ENCODE data around the gene KRT80.
A peak's percentile ranks its signal among the peaks of the same experiment; 100 is the strongest.
"Not testable (repeated sequence)": the region's sequence is repeated elsewhere in the genome, so short reads cannot be mapped to it uniquely, and the experiment has no call there.

The KRT80 gene

DNA sequence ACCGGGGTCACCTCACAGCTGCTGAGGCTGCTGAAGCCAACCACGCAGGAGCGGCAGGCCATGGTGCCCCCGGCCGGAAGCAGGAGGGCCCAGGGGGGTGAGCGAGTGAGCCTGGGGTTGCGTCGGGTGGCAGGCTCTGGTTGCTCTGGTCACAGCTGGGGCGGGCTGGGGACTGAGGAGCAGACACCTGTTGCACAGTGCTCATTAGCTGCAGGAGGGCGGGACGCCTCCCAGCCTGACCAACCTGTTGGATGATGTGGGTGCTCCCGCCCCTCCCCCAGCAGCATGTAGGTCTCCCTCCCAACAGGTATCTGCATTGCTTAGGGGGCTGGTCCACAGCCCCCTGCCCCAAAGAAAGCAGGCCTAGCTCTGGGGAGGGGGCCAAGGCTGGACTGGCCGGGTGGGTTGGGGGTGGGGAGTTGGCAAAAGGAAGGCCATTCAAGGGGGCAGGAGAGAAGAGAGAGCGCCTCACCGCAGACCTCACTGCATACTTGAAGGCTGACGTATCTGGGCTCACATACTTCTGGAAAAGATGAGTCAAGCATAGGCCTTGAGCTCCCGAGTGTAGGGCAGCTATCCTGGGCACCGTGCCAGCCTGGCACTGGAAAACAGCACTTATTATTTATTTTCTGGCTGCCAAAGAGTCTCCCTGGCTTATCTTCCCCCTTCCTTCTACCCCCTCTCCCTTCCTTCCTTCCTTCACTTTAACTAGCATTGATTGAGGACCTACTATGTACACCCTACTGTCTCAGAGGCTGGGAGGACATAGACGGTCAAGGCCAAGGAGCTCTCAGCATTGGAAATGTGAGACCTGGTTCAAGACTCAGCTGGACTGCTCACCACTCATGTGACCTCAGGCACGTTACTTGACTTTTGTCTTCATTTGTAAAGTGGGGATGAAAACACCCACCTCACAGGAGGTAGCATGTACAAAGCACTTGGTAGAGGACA is at the start of gene KRT80:
Gene KRT80 (minus strand): TSS at position 174 of the 951 bp plus-strand sequence. CDS start 112 bp downstream, at position 62.
- DNase-seq = peak; percentile 98

DNA sequence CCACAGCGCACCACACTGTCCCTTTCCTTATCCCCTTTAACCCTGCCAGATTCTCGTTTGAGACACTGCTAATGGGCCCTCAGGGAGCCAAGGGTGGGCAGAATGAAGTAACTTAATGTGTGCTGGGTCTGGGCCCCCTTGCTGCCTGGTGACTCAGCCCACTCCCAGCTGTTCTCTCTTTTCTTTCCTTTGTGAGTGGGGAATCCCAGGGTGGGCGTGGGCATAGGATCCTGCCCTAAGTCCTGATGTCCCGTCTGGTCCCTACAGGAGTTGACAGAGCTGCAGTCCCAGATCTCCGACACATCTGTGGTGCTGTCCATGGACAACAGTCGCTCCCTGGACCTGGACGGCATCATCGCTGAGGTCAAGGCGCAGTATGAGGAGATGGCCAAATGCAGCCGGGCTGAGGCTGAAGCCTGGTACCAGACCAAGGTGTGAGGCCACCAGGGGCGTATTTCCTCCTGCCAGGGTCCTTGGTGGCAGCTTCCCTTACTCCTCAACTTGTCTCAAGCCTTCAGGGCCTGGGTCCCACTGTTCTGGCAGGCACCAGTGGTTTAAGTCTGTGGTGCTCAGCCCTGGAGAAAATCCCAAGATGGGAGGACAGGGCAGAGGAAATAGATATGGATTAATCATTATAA is 49.5 kb upstream of the KRT80 start:
- DNase-seq = no peak

DNA sequence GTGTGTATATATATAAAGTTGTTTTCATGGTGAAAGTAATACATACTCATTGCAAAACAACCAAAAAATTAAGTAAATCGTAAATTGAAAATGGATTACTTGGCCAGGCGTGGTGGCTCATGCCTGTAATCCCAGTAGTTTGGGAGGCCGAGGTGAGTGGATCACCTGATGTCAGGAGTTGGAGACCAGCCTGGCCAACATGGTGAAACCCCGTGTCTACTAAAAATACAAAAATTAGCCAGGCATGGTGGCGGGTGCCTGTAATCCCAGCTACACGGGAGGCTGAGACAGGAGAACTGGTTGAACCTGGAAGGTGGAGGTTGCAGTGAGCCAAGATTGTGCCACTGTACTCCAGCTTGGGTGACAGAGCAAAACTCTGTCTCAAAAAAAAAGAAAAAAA is 48.4 kb upstream of the KRT80 start:
- DNase-seq = not testable (repeated sequence)

DNA sequence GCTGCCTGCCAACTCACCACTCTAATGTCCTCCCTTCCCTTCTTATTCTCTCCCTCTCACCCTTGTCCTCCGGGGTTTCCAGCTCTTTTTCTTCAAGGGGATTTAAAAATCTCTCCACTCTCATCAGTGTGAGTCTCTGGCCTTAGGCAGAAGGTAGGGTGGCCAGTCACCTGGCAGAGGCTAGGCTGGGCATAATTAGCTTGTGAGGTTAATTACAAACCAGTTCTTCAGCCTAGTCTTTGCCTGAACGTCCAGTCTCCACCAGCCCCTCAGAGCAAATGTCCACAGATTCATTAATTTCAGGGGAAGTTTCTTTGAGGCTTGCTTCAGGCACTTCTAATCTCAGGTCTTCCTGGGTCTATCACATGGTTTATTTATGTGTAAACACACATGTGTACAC is 48.0 kb upstream of the KRT80 start:
- DNase-seq = no peak

DNA sequence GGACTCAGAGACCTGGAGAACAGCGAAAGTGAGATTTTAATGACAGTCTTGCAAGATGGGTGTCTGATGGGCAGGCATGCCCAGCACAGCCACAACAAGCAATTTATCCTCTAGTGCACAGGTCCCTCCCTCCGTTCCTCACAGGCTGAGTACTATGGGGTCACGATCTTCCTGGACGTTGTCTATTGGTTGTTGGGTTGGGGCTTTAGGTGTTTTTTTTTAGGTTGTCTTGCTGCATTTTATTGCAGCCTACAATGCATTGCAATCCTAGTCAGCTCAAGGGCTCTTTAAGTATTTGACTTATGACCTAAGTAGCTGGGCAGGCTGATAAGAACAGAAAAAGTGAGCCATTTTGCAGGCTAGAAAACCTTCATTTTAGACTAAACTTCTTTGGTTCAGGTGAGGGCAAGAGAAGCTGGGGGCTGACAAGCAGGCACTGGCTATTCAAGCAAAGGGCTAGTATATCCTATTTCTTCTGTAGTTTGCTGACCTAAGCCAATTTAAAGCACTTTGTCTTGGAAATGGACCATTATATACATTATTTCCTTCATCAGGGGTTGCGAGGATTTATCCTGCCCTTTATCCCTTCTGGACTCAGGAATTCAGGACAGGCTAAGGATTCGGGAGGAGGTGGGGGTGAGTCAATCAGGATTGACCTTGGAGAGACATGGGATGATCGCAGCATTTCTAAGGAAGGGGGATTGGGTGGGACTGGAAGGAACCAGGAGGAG is 47.3 kb upstream of the KRT80 start:
- DNase-seq = no peak

DNA sequence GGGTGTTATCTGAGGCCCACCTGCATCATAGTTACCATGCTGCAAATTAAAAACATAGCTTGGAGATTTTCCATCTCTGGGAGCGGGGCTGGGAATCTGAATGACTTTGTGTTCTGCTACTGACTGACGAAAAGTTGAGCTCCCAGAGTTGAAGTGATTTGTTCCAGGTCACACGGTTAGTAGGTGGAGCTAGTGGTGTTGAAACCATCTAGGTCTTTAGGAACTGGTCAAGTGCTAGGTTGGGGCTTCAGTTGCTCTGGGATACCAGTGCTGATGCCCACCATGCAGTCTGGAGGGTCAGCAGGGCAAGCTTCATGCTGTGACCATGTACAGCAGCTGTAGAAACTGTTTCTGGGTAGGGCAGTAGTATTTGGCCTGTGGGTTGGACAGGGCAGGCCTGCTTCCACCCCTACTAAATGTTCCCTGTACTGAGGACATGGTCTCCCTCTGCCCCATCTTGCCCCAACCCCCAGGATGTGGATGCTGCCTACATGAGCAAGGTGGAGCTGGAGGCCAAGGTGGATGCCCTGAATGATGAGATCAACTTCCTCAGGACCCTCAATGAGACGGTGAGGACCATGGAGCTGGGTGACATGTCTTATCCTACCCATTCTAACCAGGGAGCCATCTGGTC is 46.5 kb upstream of the KRT80 start:
- no peak for DNase-seq

DNA sequence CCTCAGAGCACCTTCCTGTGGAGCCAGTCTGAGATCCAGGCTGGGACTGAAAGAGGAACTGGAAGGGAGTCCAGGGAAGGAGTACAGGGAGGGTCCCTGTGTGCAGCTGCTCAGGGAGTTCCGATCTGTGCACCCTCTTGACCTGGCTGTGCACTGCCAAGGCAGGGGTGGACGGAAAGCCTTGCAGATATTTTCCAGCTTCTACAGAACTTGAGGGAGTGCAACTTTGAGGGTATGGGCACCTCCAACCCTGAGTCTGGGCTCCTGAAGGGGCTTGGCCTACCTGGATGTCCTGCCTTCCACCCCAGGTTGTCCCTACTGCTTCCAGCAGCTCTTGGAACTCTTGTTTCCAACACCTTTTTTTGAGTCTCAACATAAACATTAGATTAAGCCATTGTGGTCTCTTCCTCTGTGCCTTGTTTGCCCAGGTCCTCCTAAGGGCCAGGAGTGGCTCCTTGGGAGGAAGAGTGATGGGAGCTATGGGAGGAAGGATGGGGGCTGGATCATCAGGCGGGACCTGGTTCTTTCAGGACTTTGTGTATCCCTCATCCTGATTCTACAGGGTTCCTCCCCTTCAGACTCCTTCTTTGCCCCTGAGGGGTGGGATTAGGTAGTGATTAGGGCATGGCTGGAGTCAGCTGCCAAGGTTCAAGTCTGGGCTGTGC is 44.7 kb upstream of the KRT80 start:
- DNase-seq = no peak

DNA sequence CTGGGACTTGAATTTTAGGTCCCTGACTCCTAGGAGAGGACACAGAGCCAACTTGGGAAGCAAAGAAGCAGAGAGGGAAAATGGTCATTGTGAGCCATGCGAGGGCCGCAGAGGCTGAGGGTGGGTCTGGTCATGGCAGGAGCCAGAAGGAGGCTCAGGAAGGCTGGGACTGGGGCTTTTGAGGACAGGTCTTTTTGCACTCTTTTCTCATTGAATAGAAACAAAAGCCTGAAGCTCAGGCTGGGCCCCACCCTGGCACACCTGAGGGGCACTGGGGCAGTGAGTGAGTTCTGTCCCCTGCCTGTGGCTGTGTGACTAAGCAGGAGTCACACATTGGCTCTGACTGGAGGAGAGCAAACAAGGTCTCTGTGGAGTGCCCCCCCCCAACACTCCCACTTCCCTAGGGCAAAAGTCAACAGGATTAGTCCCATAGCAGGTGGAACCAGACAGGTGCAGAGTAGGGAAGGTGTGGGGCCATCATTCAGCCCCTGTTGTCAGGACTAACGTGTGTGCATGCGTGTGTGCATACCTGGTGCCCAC is 44.1 kb upstream of the KRT80 start:
- peak; percentile 89 for DNase-seq

DNA sequence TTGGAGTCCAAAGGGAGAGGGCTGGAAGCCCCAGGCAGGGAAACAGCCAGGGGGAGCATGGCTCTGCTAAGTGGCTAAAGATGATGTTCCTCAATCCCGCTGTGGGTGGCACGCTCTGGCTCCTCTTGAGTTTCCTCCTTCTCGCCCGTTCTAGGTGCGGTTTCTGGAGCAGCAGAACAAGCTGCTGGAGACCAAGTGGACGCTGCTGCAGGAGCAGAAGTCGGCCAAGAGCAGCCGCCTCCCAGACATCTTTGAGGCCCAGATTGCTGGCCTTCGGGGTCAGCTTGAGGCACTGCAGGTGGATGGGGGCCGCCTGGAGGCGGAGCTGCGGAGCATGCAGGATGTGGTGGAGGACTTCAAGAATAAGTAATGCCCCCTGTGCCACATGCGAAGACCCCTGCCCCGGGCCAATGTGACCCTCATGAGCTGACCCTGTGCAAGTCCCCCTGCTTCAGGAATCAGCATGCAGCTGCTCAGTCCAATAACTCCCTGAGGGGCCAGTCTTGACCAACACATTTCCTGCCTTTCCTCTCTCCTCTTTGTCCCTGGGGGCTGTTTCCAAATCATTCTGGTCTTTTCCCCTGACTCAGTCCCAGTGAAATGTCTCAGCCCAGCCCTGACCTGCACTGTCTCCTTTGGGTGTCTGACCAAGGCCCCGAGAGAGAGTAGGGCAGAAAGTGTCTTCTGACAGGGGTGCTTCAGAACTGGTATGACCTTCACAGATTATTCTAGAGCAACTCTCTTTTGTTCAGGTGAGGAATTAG is 43.4 kb upstream of the KRT80 start:
- DNase-seq = no peak

DNA sequence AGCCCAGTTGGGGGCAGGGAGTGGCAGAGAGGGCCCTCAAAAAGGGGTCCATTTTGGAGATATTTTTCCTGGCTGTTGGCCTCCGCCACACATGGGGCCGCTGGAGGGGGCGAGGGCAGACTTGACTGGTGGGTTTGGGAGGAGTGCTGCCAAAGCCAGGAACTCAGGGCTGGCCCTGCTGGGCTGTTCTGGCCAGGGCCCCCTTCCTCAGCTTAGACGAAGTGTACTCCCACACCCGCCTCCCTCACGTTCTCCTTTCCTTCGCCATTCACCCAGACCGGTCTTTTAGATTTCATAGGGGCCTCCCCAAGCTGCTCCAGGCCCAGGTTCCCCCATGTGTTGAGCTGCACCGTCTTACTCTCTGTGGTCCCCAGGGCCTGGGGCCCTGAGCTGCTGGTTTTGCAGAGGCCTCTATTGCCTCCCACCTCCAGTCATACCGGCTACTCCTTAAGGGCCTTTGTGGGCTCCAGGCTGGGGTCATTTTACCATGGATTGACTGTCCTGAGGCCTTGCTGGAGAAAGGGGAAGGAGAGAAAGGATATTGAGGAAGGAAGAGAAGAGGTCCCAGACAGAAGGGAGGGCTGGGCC is 42.5 kb upstream of the KRT80 start:
- no peak for DNase-seq

DNA sequence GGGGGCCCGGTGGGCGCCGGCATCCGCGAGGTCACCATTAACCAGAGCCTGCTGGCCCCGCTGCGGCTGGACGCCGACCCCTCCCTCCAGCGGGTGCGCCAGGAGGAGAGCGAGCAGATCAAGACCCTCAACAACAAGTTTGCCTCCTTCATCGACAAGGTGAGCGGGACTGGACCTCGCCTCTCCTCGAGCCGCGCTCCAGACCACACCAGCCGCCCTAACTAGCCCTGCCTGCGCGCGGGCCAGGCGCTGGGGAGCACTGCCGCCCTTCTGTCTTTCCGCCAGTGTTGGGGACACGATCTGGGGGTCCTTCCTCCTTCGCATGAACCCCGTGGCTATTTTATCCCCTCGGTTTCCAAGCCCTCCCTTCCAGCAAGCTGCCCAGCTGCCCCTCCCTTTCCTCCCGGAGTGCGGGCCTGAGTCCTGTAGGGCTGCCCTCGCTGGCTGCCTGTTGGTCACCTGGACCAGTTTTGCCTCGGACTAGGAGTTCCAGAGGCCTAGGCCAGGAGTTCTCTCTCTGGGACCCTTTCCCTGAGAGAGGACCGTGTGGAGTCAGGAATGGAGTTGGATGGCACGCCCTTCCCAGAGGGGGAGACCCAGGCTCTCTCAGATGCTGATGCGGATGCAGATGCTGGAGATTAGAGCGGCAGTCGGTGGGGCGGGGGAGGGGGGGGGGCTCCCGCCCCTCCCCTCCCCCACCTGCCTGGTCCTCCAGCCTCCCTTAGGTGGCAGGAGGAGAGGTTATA is 41.8 kb upstream of the KRT80 start:
- DNase-seq = no peak

DNA sequence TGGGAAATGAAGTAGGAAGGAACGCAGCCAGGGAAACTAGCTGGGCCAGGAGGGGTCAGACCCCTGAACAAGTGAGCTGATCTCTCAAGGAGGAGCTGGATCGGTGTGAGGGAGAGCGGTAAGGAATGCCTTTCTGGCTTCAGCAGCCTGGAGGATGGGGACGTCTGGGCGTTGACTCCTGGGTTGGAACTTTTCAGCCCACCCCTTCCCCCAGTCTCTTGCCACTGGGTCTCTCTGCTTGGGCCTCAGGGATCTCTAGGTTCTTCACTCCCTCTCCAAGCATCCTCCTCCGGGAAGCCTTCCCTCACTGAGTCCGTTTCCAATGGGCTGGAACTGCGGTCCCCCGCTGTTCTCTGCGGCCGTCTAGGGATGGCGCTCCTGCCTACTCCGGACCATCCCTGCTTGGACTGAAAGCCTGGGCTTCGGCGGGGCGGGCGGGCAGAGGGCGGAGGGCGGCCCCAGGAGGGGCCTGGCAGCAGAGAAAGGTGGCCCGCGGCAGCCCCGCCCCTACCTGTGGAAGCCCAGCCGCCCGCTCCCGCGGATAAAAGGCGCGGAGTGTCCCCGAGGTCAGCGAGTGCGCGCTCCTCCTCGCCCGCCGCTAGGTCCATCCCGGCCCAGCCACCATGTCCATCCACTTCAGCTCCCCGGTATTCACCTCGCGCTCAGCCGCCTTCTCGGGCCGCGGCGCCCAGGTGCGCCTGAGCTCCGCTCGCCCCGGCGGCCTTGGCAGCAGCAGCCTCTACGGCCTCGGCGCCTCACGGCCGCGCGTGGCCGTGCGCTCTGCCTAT is 41.1 kb upstream of the KRT80 start, which contains the start of gene KRT7:
Gene KRT7 (plus strand): TSS at position 570 of the 788 bp plus-strand sequence. CDS start 54 bp downstream, at position 624.
- no peak for DNase-seq

DNA sequence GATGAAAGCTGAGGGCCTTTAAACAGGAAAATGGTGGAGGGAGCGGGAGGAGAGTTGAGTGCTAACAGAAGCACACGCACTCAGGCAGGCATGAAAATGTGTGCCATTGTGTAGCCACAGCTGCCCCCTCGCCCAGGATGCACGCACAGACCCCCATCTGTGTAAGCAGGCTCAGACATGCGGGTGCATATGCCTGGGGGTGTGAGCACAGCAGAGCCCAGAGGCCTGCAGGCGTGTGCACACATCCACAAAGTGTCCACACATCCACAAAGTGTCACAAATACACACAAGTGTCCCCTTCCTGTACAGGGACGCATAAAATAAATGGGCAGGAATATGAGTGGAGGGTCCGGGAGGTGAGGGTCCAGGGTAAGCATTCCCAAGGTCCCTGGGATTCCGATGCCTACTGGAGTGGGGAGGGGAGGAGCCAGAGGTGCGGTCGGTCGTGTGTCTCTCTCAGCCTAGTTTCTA is 40.4 kb upstream of the KRT80 start:
- no peak for DNase-seq

DNA sequence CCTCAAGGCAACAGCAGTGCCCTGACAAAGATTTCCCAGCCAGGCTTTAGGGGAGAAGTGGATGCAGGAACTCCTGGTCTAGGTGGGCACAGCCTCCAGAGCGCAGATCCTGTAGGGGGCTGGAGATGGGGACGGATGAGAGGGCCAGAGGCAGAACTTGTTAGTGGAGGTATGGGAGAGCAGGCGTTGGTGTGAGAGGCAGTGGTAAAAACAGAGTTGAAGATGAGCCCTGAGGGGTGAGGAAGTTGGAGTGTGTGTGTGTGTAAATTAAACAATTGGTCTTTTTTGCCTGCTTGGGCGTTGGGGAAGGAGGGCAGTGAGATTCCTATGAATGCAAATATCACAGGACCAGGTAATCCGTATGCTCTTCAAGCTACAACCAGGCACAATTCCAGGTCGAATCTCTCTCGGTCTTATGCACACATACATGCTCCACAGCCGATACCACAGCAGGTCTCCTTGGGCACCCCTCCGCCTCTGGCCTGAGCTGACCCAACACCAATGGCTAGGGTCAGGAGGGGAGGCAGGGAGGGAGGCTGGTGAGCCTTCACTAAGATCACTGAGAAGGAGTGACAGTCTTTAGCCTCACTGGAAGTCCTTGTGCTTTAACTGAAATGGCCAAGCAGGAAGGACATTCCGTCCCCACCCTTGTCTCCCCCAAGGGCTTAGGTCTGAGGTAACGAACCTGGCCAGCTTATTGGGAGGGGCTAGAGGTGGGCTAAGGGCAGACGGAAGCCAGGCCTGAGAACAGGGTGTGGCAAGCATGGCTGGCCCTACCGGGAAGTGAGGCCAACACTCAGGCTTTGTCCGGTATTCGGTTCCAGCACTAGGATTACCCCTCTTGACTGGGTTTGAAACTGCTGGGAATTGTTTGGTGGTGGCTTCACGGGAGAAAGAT is 39.7 kb upstream of the KRT80 start:
- no peak for DNase-seq

DNA sequence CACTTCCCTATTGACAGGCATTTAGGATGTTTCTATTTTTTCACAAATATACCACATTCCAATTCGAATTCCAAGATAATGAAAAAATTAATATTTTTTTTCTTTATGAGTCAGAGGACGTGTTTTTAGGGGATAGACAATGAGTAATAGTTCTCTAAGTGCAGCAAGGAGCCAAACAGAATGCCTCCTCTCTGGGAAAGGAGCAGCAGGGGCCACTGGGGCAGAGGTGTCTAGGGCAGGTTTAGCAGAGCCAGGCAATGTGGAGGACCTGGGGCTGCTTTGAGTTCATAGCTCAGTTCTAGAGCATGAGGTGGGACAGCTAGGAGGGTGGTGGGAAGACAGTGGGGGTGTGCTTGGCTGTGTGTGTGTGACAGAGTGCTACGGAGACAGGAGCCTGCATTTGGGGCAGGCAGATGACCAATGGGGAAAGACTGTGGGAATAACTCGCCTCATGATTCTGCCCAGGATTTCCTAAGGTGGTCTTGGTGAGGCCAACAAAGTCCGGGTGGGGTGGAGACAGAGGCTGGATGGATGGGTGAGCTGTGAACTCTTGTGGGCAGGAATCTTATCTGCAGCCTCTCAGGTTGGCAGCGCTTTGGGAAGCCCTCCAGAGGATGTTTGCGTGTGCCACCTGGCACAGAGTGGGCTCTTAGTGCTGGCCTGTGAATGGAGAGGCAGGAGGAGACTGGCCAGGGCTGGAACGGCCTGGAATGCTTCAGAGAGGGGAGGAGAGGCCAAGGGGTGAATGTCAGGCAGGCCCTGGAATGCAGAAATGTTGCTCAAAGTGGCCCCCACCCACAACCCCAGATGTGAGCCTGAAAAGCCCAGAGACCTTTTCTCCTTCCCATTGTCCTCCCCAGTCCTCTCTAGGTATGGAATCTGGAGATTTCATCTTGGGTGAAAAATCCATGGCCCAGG is 38.8 kb upstream of the KRT80 start:
- peak; percentile 20 for DNase-seq

DNA sequence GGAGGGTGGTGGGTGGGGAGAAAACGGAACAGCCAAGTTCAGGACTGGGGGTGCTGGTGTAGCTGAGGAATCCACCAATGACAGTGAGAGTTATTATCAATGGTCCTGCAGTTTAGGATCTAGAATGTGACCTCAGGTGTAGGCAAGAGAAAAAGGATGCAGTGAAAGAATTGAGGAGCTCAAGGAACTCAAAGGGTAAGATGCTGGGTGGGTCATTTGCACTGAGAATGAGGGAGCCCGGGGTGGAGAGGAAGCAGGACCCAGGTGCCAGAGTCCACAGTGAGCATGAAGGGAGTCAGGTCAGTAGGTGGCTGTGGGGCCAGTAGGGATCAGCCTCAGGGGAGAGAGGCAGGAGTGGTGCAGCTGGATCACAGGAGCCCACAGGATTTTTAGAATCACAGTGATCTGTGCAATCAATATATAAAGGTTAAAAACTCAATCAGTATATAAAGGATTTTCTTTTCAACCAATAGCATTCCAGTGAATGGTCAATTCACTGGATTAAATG is 38.1 kb upstream of the KRT80 start:
- DNase-seq = no peak

DNA sequence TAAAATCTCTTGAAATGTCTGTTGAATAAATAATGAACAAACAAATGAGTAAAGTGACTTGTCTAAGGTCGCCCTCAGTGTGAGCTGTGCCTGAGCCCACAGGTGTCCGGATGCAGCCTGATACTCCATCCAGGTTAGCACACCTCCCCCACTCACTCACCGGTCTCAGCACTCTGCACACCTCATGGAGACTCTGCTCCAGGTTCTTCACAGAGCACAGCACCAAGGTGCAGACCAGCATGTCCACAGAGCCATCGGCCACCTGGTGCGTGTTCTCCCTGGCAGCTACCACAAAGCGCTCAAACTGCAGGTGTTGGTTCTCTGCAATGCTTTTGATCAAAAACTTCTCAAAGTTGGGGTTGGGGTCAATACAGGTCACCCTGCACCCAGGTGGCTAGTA is 37.1 kb upstream of the KRT80 start:
- no peak for DNase-seq

Data from NCI-H2029 (cell line).